K562 (cell line): Measurements from ENCODE around the gene TBRG4. TPM values are rescaled to one million over a fixed set of nuclear protein-coding genes. Genes with fewer than 3 reads are reported as not detected.

ENCODE experiments used
- ATAC-seq: fragments of 200-7000 bp; cut with Tn5 transposase; 3 replicates; pipeline ENCODE4 v1.9.1; 2020; ENCODE audit warnings: moderate library complexity
- BruUV-seq: library from RNA; stranded (reverse); fragments of 400-500 nt; replicated peaks from 2 replicates; lab custom pipeline; 2021; lab: Mats Ljungman, UMichigan
- CTCF ChIA-PET: fragments of 300-600 bp; formaldehyde crosslinking; extraction: SDS; loops from one replicate; lab custom pipeline; 2021; ENCODE audit warnings: low intra/inter-chr PET ratio; lab: Yijun Ruan, JAX
- POLR2A ChIA-PET: fragments of 300-600, 350-650 bp; sonication (Branson Sonifier 250); formaldehyde crosslinking; extraction: SDS; loops from one replicate; lab custom pipeline; 2021; ENCODE audit warnings: antibody characterized with exemption, inconsistent platforms; lab: Yijun Ruan, JAX
- DNase-seq, 4 experiments: peaks; one replicate each; pipeline versions ENCODE4 v3.0.0 to v3.0.0-alpha.2; 2011 to 2018; ENCODE audit warnings: low spot score in 3 of 4, mixed read lengths in 3 of 4; ENCODE audit errors: extremely low read depth in 1 of 4
- FAIRE-seq: peaks from 2 replicates; lab custom pipeline; 2011; peaks lifted over from hg19 to GRCh38; lab: Jason Lieb, UNC
- H2AFZ ChIP-seq: 2 replicates; pipeline ENCODE4 v1.6.0; 2011; ENCODE audit warnings: low read depth, low read length, control low read depth, inconsistent platforms
- H3K27ac ChIP-seq: fragments of 200-600 bp; 3 replicates; pipeline ENCODE4 v1.8.0; 2011; ENCODE audit warnings: low read depth, mild to moderate bottlenecking, control low read depth, inconsistent platforms, low read length, moderate library complexity, mixed read lengths; ENCODE audit errors: extremely low read depth
- H3K27me3 ChIP-seq, 2 experiments: fragments of 300-600 bp in 1 of 2; 2 replicates in 1 of 2; 3 replicates in 1 of 2; pipeline versions ENCODE4 v1.6.0 to v1.8.0; 2011; ENCODE audit warnings: inconsistent platforms in 2 of 2, low read length in 2 of 2, mild to moderate bottlenecking in 1 of 2, mixed read lengths in 1 of 2, moderate library complexity in 1 of 2; ENCODE audit not compliant: control insufficient read depth in 2 of 2, insufficient read depth in 2 of 2
- H3K36me3 ChIP-seq: fragments of 300-600 bp; 3 replicates; pipeline ENCODE4 v1.8.0; 2011; ENCODE audit warnings: mild to moderate bottlenecking, low read length, inconsistent platforms; ENCODE audit not compliant: control insufficient read depth, insufficient read depth
- H3K4me1 ChIP-seq, 2 experiments: fragments of 200-600 bp in 1 of 2; replicated peaks in 1 of 2; 2 replicates in 1 of 2; 3 replicates in 1 of 2; pipeline versions ENCODE4 v1.5.1 to v1.8.0; 2011; ENCODE audit warnings: inconsistent platforms in 2 of 2, low read length in 2 of 2, mild to moderate bottlenecking in 1 of 2, mixed read lengths in 1 of 2, moderate library complexity in 1 of 2; ENCODE audit not compliant: control insufficient read depth in 2 of 2, insufficient read depth in 2 of 2
- H3K4me2 ChIP-seq: 2 replicates; pipeline ENCODE4 v1.6.1; 2011; ENCODE audit warnings: low read length, control low read depth, inconsistent platforms, mixed read lengths; ENCODE audit not compliant: insufficient read depth
- H3K4me3 ChIP-seq: fragments of 200-600 bp; sonication (generic), shearing (Covaris generic); 2 replicates; pipeline ENCODE4 v1.5.1; 2016; ENCODE audit warnings: control low read depth, inconsistent platforms
- H3K79me2 ChIP-seq: fragments of 200-600 bp; 3 replicates; pipeline ENCODE4 v1.8.0; 2011; ENCODE audit warnings: low read length, inconsistent platforms; ENCODE audit not compliant: control insufficient read depth, insufficient read depth
- H3K9ac ChIP-seq, 2 experiments: 2 replicates each; pipeline versions ENCODE4 v1.6.0 to v1.6.1; 2011; ENCODE audit warnings: low read depth in 2 of 2, low read length in 2 of 2, control low read depth in 1 of 2, inconsistent platforms in 1 of 2, mild to moderate bottlenecking in 1 of 2, mixed read lengths in 1 of 2; ENCODE audit not compliant: insufficient read depth in 1 of 2
- H3K9me1 ChIP-seq: one replicate; pipeline ENCODE4 v1.6.0; 2011; ENCODE audit warnings: inconsistent platforms, mild to moderate bottlenecking, low read length, moderate library complexity; ENCODE audit not compliant: control insufficient read depth, insufficient read depth
- H3K9me3 ChIP-seq: replicated peaks from 2 replicates; pipeline ENCODE4 v1.5.1; 2011; ENCODE audit warnings: low read depth, low read length, inconsistent platforms; ENCODE audit not compliant: control insufficient read depth, insufficient read depth
- H4K20me1 ChIP-seq: replicated peaks from 2 replicates; pipeline ENCODE4 v1.6.1; 2011; ENCODE audit warnings: low read length, inconsistent platforms, mixed read lengths; ENCODE audit not compliant: control insufficient read depth, insufficient read depth
- BRCA1 ChIP-seq, 2 experiments: fragments of 450-650 bp in 1 of 2; sonication (generic) in 1 of 2; formaldehyde crosslinking in 1 of 2; IDR thresholded peaks; 2 replicates each; pipeline versions ENCODE4 v1.5.0 to v1.6.1; 2017 to 2020; ENCODE audit warnings: mild to moderate bottlenecking in 1 of 2, missing genetic modification reagents in 1 of 2
- ELF1 ChIP-seq: fragments of 200-800 bp; sonication (Bioruptor generic); IDR thresholded peaks from 2 replicates; pipeline ENCODE4 v1.6.1; 2016; ENCODE audit warnings: missing genetic modification characterization, missing compliant biosample characterization
- KLF16 ChIP-seq: IDR thresholded peaks from 2 replicates; pipeline ENCODE4 v1.6.1; 2016; ENCODE audit warnings: antibody characterized with exemption
- MAFF ChIP-seq: IDR thresholded peaks from 2 replicates; pipeline ENCODE4 v1.6.1; 2012; ENCODE audit warnings: low read length, improper control_type of control experiment
- NELFE ChIP-seq: IDR thresholded peaks from 2 replicates; pipeline ENCODE4 v1.6.1; 2011; ENCODE audit warnings: mild to moderate bottlenecking; ENCODE audit not compliant: insufficient read depth, insufficient read length
- TAF15 ChIP-seq: fragments of 200-400 bp; formaldehyde crosslinking; IDR thresholded peaks from 2 replicates; pipeline ENCODE4 v1.6.1; 2017; ENCODE audit warnings: mild to moderate bottlenecking, low read depth, low read length, moderate library complexity
- YBX1 ChIP-seq: fragments of 450-650 bp; IDR thresholded peaks from 2 replicates; pipeline ENCODE4 v1.7.1; 2016; ENCODE audit warnings: mild to moderate bottlenecking
- ZKSCAN3 ChIP-seq: fragments of 250-450 bp; sonication (Bioruptor Pico); IDR thresholded peaks from 2 replicates; pipeline ENCODE4 v1.4.0; 2020
- ZNF592 ChIP-seq: fragments of 450-650 bp; IDR thresholded peaks from 2 replicates; pipeline ENCODE4 v1.6.1; 2017; ENCODE audit warnings: antibody characterized with exemption, mild to moderate bottlenecking
- ZNF780A ChIP-seq: fragments of 250-450 bp; sonication (Bioruptor Pico); IDR thresholded peaks from 2 replicates; pipeline ENCODE4 v1.5.0; 2021; ENCODE audit warnings: mild to moderate bottlenecking
- WGBS: fragments of 100-300 bp; shearing (Covaris generic); methylation state at CpG from one replicate; pipeline ENCODE4 v1.1.6; 2016; ENCODE audit warnings: low coverage, mixed read lengths; ENCODE audit not compliant: insufficient coverage; ENCODE audit errors: missing lambda C conversion rate; 5-methylcytosine and 5-hydroxymethylcytosine counted together
- in situ Hi-C: fragments of 300-500 bp; cut with MboI; formaldehyde crosslinking; loops from 4 replicates; pipeline ENCODE4 v1.15.0; 2018; ENCODE audit warnings: inconsistent platforms, mixed read lengths
- intact Hi-C: fragments of 100-400 bp; cut with micrococcal nuclease; formaldehyde crosslinking; loops from 2 replicates; pipeline ENCODE4 v1.14.2; 2022
- polyA plus RNA-seq, 8 experiments: library from polyadenylated mRNA; depleted of rRNA in 4 of 8; stranded (reverse) in 5 of 8; unstranded in 3 of 8; fragments of >200 nt; fragmentation: Nextera tagmentation in 2 of 8; fragmentation: Illumina TruSeq in 1 of 8; extraction: Ambion mirVana in 2 of 8; extraction: Trizol in 1 of 8; gene quantifications; 2 replicates each; pipeline versions ENCODE4 v1.2.1 to v1.2.3, GENCODE V29; 2011 to 2014; ENCODE audit warnings: inconsistent platforms in 1 of 8, missing spikeins in 1 of 8
- total RNA-seq, 7 experiments: library from RNA; depleted of rRNA in 6 of 7; stranded (reverse); fragments of >200 nt in 6 of 7; fragmentation: Illumina TruSeq in 2 of 7; extraction: Trizol in 2 of 7; gene quantifications; 2 replicates each; pipeline versions ENCODE4 v1.2.1 to v1.2.3, GENCODE V29; 2011 to 2021; ENCODE audit warnings: low replicate concordance in 1 of 7
- TF ChIP-seq, protein P1 (sequence below): fragments of 450-650 bp; formaldehyde crosslinking; IDR thresholded peaks from 2 replicates; pipeline ENCODE4 v1.4.0; 2020; ENCODE audit warnings: mild to moderate bottlenecking, mixed read lengths

Gene TBRG4
- total and polyA plus RNA-seq, 9 of the 15 experiments (the other 6 are each of a cell fraction or from before 2014, with no cell fraction given): 11.2 to 322 (median 216) TPM

DNA sequence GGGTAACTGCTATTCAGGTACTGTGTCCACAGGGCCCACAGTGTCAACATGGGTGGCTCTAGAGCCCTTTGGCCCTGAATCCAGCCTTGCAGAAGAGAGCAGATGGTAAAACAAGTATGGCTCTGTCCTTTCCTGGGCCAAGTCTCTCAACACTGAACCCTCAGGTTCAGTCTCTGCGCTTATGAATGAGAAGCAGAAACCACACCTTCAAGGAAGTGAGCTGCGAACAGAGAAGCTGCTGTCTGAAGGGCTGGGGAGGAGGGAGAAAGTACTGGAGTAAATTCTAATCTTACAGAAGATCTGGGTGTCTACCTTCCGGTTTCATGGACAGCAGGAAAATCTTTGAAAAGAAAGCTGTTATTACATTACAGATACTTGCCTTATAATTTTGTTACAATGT is 4.1 kb downstream of the TBRG4 start:
- FAIRE-seq: no peak
- POLR2A ChIA-PET: no interaction called here
- H2AFZ ChIP-seq: no peak overlapping the region
- no peak for DNase-seq
- H3K4me3 ChIP-seq: no peak overlapping the region
- 73% methylated on average over 3 of the region's 3 CpGs for WGBS
- 0 out of 2 replicates have a peak, but pooled peaks have one; percentile 23 for TF ChIP-seq ELF1
- TF ChIP-seq BRCA1 (IDR thresholded peaks at IDR 0.05): no peak
- no peak for TF ChIP-seq BRCA1 (CRISPR knock-in tag; IDR thresholded peaks at IDR 0.05)
- no peaks in the 10 kb centered on the region for H3K9me1 ChIP-seq
- H3K9me3 ChIP-seq: no peaks in the 10 kb centered on the region
- peak overlapping the region; percentile 36 to 81; a peak in 2 of 4 replicates for H3K9ac ChIP-seq
- CTCF ChIA-PET: no interaction called here
- peaks cover 19 to 26% of the 10 kb centered on the region in 2 experiments; a peak in 4 of 5 replicates for H3K4me1 ChIP-seq
- H3K79me2 ChIP-seq: peaks cover 79% of the 10 kb centered on the region
- H3K27ac ChIP-seq: no peak overlapping the region
- no peak for ATAC-seq
- no peak overlapping the region for H3K4me2 ChIP-seq
- intact Hi-C loops (no loop called here), in situ Hi-C loops (no loop called here)
- H3K36me3 ChIP-seq: peaks cover 76% of the 10 kb centered on the region
- BruUV-seq: no TSS peak
- peaks cover 45% of the 10 kb centered on the region for H4K20me1 ChIP-seq
- H3K27me3 ChIP-seq: no peaks in the 10 kb centered on the region

DNA sequence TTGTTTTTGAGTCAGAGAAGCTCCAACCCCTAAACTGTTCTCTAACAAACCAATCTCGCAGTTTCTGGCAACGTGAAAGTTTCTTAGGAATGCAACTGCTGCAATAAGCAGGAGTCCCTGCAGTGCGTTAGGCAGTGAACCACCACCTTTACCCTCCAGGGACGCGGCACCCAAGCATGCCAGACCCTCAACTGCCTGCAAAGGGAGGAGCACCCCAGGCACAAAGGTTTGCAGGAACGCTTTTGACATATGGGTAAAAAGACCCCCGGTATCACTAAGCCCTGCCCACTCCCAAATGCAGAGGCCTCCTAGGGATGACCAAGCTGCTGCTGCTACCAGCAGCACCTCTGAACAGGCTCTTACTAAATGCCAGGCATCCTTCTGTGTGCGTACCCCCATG is 4.7 kb downstream of the TBRG4 start:
- FAIRE-seq: no peak
- no peak for TF ChIP-seq YBX1
- TF ChIP-seq NELFE: no peak
- no peak for TF ChIP-seq MAFF
- TF ChIP-seq, protein P1, sequence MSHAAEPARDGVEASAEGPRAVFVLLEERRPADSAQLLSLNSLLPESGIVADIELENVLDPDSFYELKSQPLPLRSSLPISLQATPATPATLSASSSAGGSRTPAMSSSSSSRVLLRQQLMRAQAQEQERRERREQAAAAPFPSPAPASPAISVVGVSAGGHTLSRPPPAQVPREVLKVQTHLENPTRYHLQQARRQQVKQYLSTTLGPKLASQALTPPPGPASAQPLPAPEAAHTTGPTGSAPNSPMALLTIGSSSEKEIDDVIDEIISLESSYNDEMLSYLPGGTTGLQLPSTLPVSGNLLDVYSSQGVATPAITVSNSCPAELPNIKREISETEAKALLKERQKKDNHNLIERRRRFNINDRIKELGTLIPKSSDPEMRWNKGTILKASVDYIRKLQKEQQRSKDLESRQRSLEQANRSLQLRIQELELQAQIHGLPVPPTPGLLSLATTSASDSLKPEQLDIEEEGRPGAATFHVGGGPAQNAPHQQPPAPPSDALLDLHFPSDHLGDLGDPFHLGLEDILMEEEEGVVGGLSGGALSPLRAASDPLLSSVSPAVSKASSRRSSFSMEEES (CRISPR knock-in tag): no peak
- no peak for TF ChIP-seq KLF16
- TF ChIP-seq TAF15: no peak
- TF ChIP-seq ZNF592: no peak
- no peak for TF ChIP-seq ZNF780A (CRISPR knock-in tag)
- no peak for TF ChIP-seq ZKSCAN3 (CRISPR knock-in tag)

More for the DNA sequence above, 4.7 kb downstream of the TBRG4 start:
- 69% methylated on average over 8 of the region's 8 CpGs for WGBS
- Histone ChIP-seq H3K4me1 (peaks cover 19 to 29% of the 10 kb centered on the region in 2 experiments; a peak in 4 of 5 replicates), H3K9me3 (no peaks in the 10 kb centered on the region), H3K9me1 (no peaks in the 10 kb centered on the region), H3K27ac (no peak overlapping the region), H3K9ac (peak overlapping the region in 1 of 2 experiments; percentile 81; a peak in 1 of 4 replicates), H3K4me3 (no peak overlapping the region), H3K4me2 (no peak overlapping the region), H3K79me2 (peaks cover 77% of the 10 kb centered on the region), H3K36me3 (peaks cover 81% of the 10 kb centered on the region), H4K20me1 (peaks cover 45% of the 10 kb centered on the region), H3K27me3 (no peaks in the 10 kb centered on the region), H2AFZ (no peak overlapping the region)
- ATAC-seq (no peak), DNase-seq (no peak)
- BruUV-seq: no TSS peak
- POLR2A ChIA-PET: interaction anchor here (0.6 to 0.7 kb wide), 2 partner anchors 37 to 303 kb away, joined by 3 read pairs; no protein-coding TSS in a partner anchor
- intact Hi-C loops (no loop called here), in situ Hi-C loops (no loop called here)
- CTCF ChIA-PET: no interaction called here
